Trophoblast cell (in vitro differentiated cells and primary cell): ENCODE data around the gene EPS8.

Experiments
- DNase-seq, 2 donors: peaks; one replicate each; pipeline ENCODE4 v3.0.0-alpha.2; 2016
- H2AFZ ChIP-seq: 2 replicates; pipeline ENCODE4 v1.6.1; 2013; ENCODE audit warnings: low read length, moderate library complexity, mild to moderate bottlenecking; ENCODE audit not compliant: insufficient read depth, poor library complexity
- H2AK5ac ChIP-seq: 2 replicates; pipeline ENCODE4 v1.6.1; 2013; ENCODE audit warnings: mild to moderate bottlenecking, low read length
- H2BK120ac ChIP-seq: 2 replicates; pipeline ENCODE4 v1.6.1; 2013; ENCODE audit warnings: low read length, mild to moderate bottlenecking, moderate library complexity; ENCODE audit not compliant: insufficient read depth, poor library complexity
- H2BK12ac ChIP-seq: 2 replicates; pipeline ENCODE4 v1.6.1; 2013; ENCODE audit warnings: mild to moderate bottlenecking, low read length, moderate library complexity
- H2BK5ac ChIP-seq: 2 replicates; pipeline ENCODE4 v1.6.1; 2013; ENCODE audit warnings: low read length, low read depth, moderate library complexity, mild to moderate bottlenecking; ENCODE audit not compliant: poor library complexity
- H3K14ac ChIP-seq: 2 replicates; pipeline ENCODE4 v1.6.1; 2013; ENCODE audit warnings: mild to moderate bottlenecking, low read length
- H3K18ac ChIP-seq: 2 replicates; pipeline ENCODE4 v1.6.1; 2013; ENCODE audit warnings: mild to moderate bottlenecking, low read length
- H3K23ac ChIP-seq: 2 replicates; pipeline ENCODE4 v1.6.1; 2013; ENCODE audit warnings: low read length
- H3K27ac ChIP-seq: 2 replicates; pipeline ENCODE4 v1.5.1; 2013; ENCODE audit warnings: low read depth, mild to moderate bottlenecking, inconsistent platforms, low read length, moderate library complexity
- H3K27me3 ChIP-seq: 2 replicates; pipeline ENCODE4 v1.6.1; 2013; ENCODE audit warnings: inconsistent platforms, mild to moderate bottlenecking, low read length, moderate library complexity; ENCODE audit not compliant: insufficient read depth
- H3K36me3 ChIP-seq, 2 experiments: 1 replicate in 1 of 2; 2 replicates in 1 of 2; pipeline ENCODE4 v1.6.1; 2013; ENCODE audit warnings: low read length in 2 of 2, mild to moderate bottlenecking in 2 of 2, moderate library complexity in 1 of 2; ENCODE audit not compliant: insufficient read depth in 2 of 2, control insufficient read depth in 1 of 2
- H3K4ac ChIP-seq: 2 replicates; pipeline ENCODE4 v1.6.1; 2013; ENCODE audit warnings: low read depth, mild to moderate bottlenecking, low read length, moderate library complexity
- H3K4me1 ChIP-seq, 2 experiments: 1 replicate in 1 of 2; 2 replicates in 1 of 2; pipeline ENCODE4 v1.6.1; 2013; ENCODE audit warnings: low read length in 2 of 2, mild to moderate bottlenecking in 2 of 2, moderate library complexity in 1 of 2; ENCODE audit not compliant: insufficient read depth in 2 of 2, control insufficient read depth in 1 of 2
- H3K4me2 ChIP-seq: 2 replicates; pipeline ENCODE4 v1.6.1; 2013; ENCODE audit warnings: inconsistent platforms, mild to moderate bottlenecking, low read length, moderate library complexity
- H3K4me3 ChIP-seq: 2 replicates; pipeline ENCODE4 v1.5.1; 2013; ENCODE audit warnings: mild to moderate bottlenecking, low read depth, low read length, inconsistent platforms
- H3K79me1 ChIP-seq: one replicate; pipeline ENCODE4 v1.6.1; 2013; ENCODE audit warnings: low read length
- H3K79me2 ChIP-seq: 2 replicates; pipeline ENCODE4 v1.6.1; 2013; ENCODE audit warnings: low read length, mild to moderate bottlenecking; ENCODE audit not compliant: control insufficient read depth, insufficient read depth, poor library complexity
- H3K9ac ChIP-seq: 2 replicates; pipeline ENCODE4 v1.6.1; 2013; ENCODE audit warnings: mild to moderate bottlenecking, low read length
- H3K9me3 ChIP-seq: 2 replicates; pipeline ENCODE4 v1.6.1; 2013; ENCODE audit warnings: low read depth, mild to moderate bottlenecking, control low read depth, inconsistent platforms, low read length; ENCODE audit not compliant: insufficient read depth
- H4K12ac ChIP-seq: 2 replicates; pipeline ENCODE4 v1.6.1; 2013; ENCODE audit warnings: low read depth, mild to moderate bottlenecking, low read length, moderate library complexity
- H4K8ac ChIP-seq: 2 replicates; pipeline ENCODE4 v1.6.1; 2013; ENCODE audit warnings: low read depth, mild to moderate bottlenecking, low read length, moderate library complexity
- H4K91ac ChIP-seq: one replicate; pipeline ENCODE4 v1.6.1; 2013; ENCODE audit warnings: low read depth, mild to moderate bottlenecking, low read length, moderate library complexity
- WGBS: extraction: QIAGEN DNeasy Blood & Tissue Kit; methylation state at CpG from one replicate; pipeline ENCODE4 v1.1.7; 2013; ENCODE audit warnings: missing lambda C conversion rate; ENCODE audit not compliant: insufficient read length, insufficient coverage; ENCODE audit errors: extremely low coverage; 5-methylcytosine and 5-hydroxymethylcytosine counted together

The EPS8 gene

DNA sequence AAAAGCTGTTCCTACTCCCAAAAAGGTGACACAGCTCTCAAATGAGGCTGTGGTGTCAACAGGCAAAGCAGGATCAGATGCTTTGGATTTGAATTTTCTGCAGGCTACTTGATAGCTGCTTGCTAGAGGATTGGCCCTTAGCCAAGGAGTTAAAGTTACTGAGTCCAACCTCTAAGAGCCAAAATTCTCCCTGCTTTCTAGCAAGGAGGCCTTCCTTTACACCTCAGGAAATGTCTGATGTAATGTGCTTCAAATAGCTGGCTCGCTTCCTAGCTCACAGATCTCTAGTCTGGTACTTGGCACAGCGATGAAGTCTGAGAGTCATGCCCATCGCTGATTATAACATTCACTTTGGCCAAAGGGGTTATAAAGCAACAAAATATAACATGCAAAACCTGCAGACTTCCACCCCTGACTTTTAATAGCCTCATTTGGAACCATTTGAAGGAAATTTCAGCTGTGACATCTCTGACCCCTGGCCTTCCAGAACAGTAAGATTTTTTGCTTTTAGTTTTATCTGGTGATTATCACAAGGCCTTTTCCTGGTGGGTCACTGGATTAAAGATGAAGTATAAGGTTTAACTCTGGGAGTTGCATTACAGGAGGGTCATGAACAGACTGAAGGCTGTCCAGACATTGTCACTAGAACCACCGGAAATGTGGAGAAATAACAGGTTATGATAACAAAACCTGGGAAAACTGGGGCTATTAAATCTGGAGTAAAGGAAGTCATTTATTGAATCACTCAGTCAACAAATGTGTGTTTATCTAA is 189.7 kb downstream of the EPS8 start:
- Histone ChIP-seq H3K79me2 (no peaks in the 10 kb centered on the region), H2AFZ (no peak overlapping the region), H3K27me3 (no peaks in the 10 kb centered on the region)

GRCh38 chr12:15597125-15597830 is 191.9 kb downstream of the EPS8 start:
- H3K4me3 ChIP-seq: no peak overlapping the region
- no CpG with 5 or more reads among the region's 5 CpGs for WGBS
- no peak for DNase-seq
- no peak overlapping the region for H2AFZ ChIP-seq
- H2BK12ac ChIP-seq: no peak overlapping the region
- H3K9ac ChIP-seq: no peak overlapping the region
- H3K27ac ChIP-seq: no peak overlapping the region
- H2BK120ac ChIP-seq: no peak overlapping the region
- no peaks in the 10 kb centered on the region for H3K4me1 ChIP-seq
- H4K12ac ChIP-seq: no peak overlapping the region
- no peak overlapping the region for H3K14ac ChIP-seq
- no peaks in the 10 kb centered on the region for H3K79me1 ChIP-seq
- H3K27me3 ChIP-seq: no peaks in the 10 kb centered on the region
- H4K91ac ChIP-seq: no peak overlapping the region
- no peak overlapping the region for H2BK5ac ChIP-seq
- no peak overlapping the region for H3K4me2 ChIP-seq
- H3K36me3 ChIP-seq: no peaks in the 10 kb centered on the region
- no peak overlapping the region for H3K23ac ChIP-seq
- H3K18ac ChIP-seq: no peak overlapping the region
- H3K4ac ChIP-seq: no peak overlapping the region
- no peaks in the 10 kb centered on the region for H3K79me2 ChIP-seq
- H4K8ac ChIP-seq: no peak overlapping the region
- H3K9me3 ChIP-seq: peaks cover 1% of the 10 kb centered on the region
- no peak overlapping the region for H2AK5ac ChIP-seq

More for the DNA sequence above, 189.7 kb downstream of the EPS8 start:
- H2BK120ac ChIP-seq: no peak overlapping the region
- H2AK5ac ChIP-seq: no peak overlapping the region
- H3K4ac ChIP-seq: no peak overlapping the region
- H2BK12ac ChIP-seq: no peak overlapping the region
- WGBS: no CpG with 5 or more reads among the region's 4 CpGs
- no peak for DNase-seq
- no peak overlapping the region for H3K4me2 ChIP-seq
- H3K9ac ChIP-seq: no peak overlapping the region
- H3K4me1 ChIP-seq: no peaks in the 10 kb centered on the region
- no peak overlapping the region for H3K14ac ChIP-seq
- no peak overlapping the region for H3K4me3 ChIP-seq
- no peak overlapping the region for H4K8ac ChIP-seq
- H4K12ac ChIP-seq: no peak overlapping the region
- H3K79me1 ChIP-seq: no peaks in the 10 kb centered on the region
- H4K91ac ChIP-seq: no peak overlapping the region
- no peaks in the 10 kb centered on the region for H3K36me3 ChIP-seq
- no peaks in the 10 kb centered on the region for H3K9me3 ChIP-seq
- no peak overlapping the region for H3K23ac ChIP-seq
- no peak overlapping the region for H2BK5ac ChIP-seq
- H3K18ac ChIP-seq: no peak overlapping the region
- H3K27ac ChIP-seq: no peak overlapping the region

DNA sequence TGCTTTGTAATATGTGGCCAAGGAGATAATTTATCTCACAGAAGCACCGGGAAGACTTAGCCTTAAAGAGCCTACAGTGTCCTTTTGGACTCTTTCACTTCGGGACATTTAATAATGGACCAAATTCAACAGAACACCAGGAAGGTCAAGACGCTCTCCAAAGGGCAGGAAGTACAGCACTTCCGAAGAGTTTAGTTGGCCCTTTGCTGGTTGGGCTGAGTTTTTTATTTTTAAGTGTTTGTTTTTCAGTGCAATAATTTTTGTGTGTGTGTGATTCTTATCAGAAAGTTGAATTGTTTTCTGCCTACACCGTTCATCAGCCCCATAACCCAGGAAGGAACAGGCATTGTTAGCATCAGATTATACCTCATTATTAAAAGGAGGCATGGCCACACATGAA is 193.0 kb downstream of the EPS8 start:
- no peak overlapping the region for H3K18ac ChIP-seq
- no peak for DNase-seq
- H3K4me1 ChIP-seq: no peaks in the 10 kb centered on the region
- no peak overlapping the region for H4K91ac ChIP-seq
- H2BK120ac ChIP-seq: no peak overlapping the region
- H3K14ac ChIP-seq: no peak overlapping the region
- H3K79me2 ChIP-seq: no peaks in the 10 kb centered on the region
- no peak overlapping the region for H3K9ac ChIP-seq
- no peak overlapping the region for H3K27ac ChIP-seq
- no peak overlapping the region for H3K4me2 ChIP-seq
- H3K79me1 ChIP-seq: no peaks in the 10 kb centered on the region
- H4K12ac ChIP-seq: no peak overlapping the region
- H3K9me3 ChIP-seq: peaks cover 2% of the 10 kb centered on the region
- H2AK5ac ChIP-seq: no peak overlapping the region
- no peaks in the 10 kb centered on the region for H3K27me3 ChIP-seq
- H3K36me3 ChIP-seq: no peaks in the 10 kb centered on the region
- no peak overlapping the region for H2BK5ac ChIP-seq
- WGBS: no CpG with 5 or more reads among the region's 5 CpGs
- no peak overlapping the region for H3K4me3 ChIP-seq
- no peak overlapping the region for H3K23ac ChIP-seq
- no peak overlapping the region for H3K4ac ChIP-seq
- H2AFZ ChIP-seq: no peak overlapping the region
- no peak overlapping the region for H2BK12ac ChIP-seq
- H4K8ac ChIP-seq: no peak overlapping the region

DNA sequence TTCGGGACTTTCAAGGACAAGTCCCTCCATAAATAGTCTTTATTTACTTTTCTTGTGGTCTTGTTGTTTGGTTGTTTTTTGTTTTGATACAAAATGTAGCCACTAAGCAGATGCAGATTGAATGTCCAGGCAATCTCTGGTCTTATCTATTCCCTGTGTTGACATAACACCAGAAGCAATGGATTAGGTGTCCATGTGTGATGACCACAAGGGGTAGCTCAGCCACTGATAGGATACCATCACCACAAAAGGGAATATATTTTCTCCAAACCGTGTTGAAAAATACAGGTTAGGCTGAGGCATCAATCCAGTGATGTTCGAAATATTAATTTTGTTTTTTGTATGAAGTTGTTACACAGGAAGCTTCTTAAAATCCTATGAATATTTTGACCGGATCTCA is 196.3 kb downstream of the EPS8 start:
- H4K12ac ChIP-seq: no peak overlapping the region
- H3K14ac ChIP-seq: no peak overlapping the region
- H2AFZ ChIP-seq: no peak overlapping the region
- H3K27me3 ChIP-seq: no peaks in the 10 kb centered on the region
- H3K4me3 ChIP-seq: no peak overlapping the region
- H3K23ac ChIP-seq: no peak overlapping the region
- peaks cover 2% of the 10 kb centered on the region for H3K9me3 ChIP-seq
- H3K79me2 ChIP-seq: no peaks in the 10 kb centered on the region
- no peak overlapping the region for H2BK120ac ChIP-seq
- no peaks in the 10 kb centered on the region for H3K36me3 ChIP-seq
- no peak overlapping the region for H4K8ac ChIP-seq
- no peak overlapping the region for H3K9ac ChIP-seq
- H3K79me1 ChIP-seq: no peaks in the 10 kb centered on the region
- H3K4ac ChIP-seq: no peak overlapping the region
- H2BK5ac ChIP-seq: no peak overlapping the region
- H4K91ac ChIP-seq: no peak overlapping the region
- H3K4me2 ChIP-seq: no peak overlapping the region
- no peak overlapping the region for H3K18ac ChIP-seq
- no peak overlapping the region for H3K27ac ChIP-seq
- H2AK5ac ChIP-seq: no peak overlapping the region
- H2BK12ac ChIP-seq: no peak overlapping the region
- WGBS: no CpG with 5 or more reads among the region's 4 CpGs
- H3K4me1 ChIP-seq: no peaks in the 10 kb centered on the region
- no peak for DNase-seq
